Testis (tissue), 2 donors: ENCODE measurements around the gene COX6B2.

Experiments
- POLR2A ChIP-seq: fragments of 450-650 bp; IDR thresholded peaks from one replicate; pipeline ENCODE4 v1.6.1; 2017; ENCODE audit warnings: antibody characterized with exemption, mild to moderate bottlenecking, moderate library complexity
- TF ChIP-seq, protein P1 (sequence below), 3 experiments: fragments of 450-650 bp in 2 of 3; fragments of 200-600 bp in 1 of 3; sonication (generic) in 1 of 3; IDR thresholded peaks; one replicate each; pipeline ENCODE4 v1.5.1; 2016 to 2019; ENCODE audit warnings: antibody characterized with exemption in 3 of 3, mild to moderate bottlenecking in 2 of 3, moderate library complexity in 1 of 3

- TF ChIP-seq, protein P1, sequence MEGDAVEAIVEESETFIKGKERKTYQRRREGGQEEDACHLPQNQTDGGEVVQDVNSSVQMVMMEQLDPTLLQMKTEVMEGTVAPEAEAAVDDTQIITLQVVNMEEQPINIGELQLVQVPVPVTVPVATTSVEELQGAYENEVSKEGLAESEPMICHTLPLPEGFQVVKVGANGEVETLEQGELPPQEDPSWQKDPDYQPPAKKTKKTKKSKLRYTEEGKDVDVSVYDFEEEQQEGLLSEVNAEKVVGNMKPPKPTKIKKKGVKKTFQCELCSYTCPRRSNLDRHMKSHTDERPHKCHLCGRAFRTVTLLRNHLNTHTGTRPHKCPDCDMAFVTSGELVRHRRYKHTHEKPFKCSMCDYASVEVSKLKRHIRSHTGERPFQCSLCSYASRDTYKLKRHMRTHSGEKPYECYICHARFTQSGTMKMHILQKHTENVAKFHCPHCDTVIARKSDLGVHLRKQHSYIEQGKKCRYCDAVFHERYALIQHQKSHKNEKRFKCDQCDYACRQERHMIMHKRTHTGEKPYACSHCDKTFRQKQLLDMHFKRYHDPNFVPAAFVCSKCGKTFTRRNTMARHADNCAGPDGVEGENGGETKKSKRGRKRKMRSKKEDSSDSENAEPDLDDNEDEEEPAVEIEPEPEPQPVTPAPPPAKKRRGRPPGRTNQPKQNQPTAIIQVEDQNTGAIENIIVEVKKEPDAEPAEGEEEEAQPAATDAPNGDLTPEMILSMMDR (IDR thresholded peaks at IDR 0.05) = no peak
- no peak for TF ChIP-seq POLR2A
Measured at GRCh38 chr19:55365245-55365644, 10.7 kb upstream of the COX6B2 start.
